HG03064 (cell line): Measurements from ENCODE around the gene FNIP2.
"Not testable (repeated sequence)": the region's sequence is repeated elsewhere in the genome, so short reads cannot be mapped to it uniquely, and the experiment has no call there.

Experiments used
- ATAC-seq: cut with Tn5 transposase; IDR thresholded peaks from one replicate; pipeline ENCODE4 v1.9.1; 2021; ENCODE audit warnings: low read depth; ENCODE audit not compliant: unreplicated experiment

The FNIP2 gene

GRCh38 chr4:158865520-158866177 is 96.8 kb downstream of the FNIP2 start:
- no peak for ATAC-seq

GRCh38 chr4:158869001-158869400 is 100.2 kb downstream of the FNIP2 start:
- no peak for ATAC-seq

GRCh38 chr4:158869761-158870160 is 100.9 kb downstream of the FNIP2 start:
- no peak for ATAC-seq

GRCh38 chr4:158870282-158870625 is 101.4 kb downstream of the FNIP2 start:
- ATAC-seq: no peak

GRCh38 chr4:158870626-158871334 is 102.0 kb downstream of the FNIP2 start:
- ATAC-seq: no peak

GRCh38 chr4:158871335-158871724 is 102.5 kb downstream of the FNIP2 start:
- no peak for ATAC-seq

- ATAC-seq: no peak
Measured at GRCh38 chr4:158873795-158874401, 105.1 kb downstream of the FNIP2 start.

- ATAC-seq: no peak
Measured at GRCh38 chr4:158875026-158875425, 106.2 kb downstream of the FNIP2 start.

GRCh38 chr4:158875455-158875854 is 106.6 kb downstream of the FNIP2 start:
- ATAC-seq: no peak

- no peak for ATAC-seq
Measured at GRCh38 chr4:158877069-158877468, 108.2 kb downstream of the FNIP2 start.

GRCh38 chr4:158882142-158882541 is 113.3 kb downstream of the FNIP2 start:
- not testable (repeated sequence) for ATAC-seq

GRCh38 chr4:158884280-158884679 is 115.5 kb downstream of the FNIP2 start:
- ATAC-seq: no peak

GRCh38 chr4:158885564-158885963 is 116.7 kb downstream of the FNIP2 start:
- no peak for ATAC-seq

- ATAC-seq: no peak
Measured at GRCh38 chr4:158890294-158890693, 121.5 kb downstream of the FNIP2 start.

- no peak for ATAC-seq
Measured at GRCh38 chr4:158891256-158891655, 122.4 kb downstream of the FNIP2 start.

GRCh38 chr4:158894826-158895225 is 126.0 kb downstream of the FNIP2 start:
- ATAC-seq: no peak

- no peak for ATAC-seq
Measured at GRCh38 chr4:158895797-158896576, 127.2 kb downstream of the FNIP2 start.

GRCh38 chr4:158896577-158897238 is 127.9 kb downstream of the FNIP2 start:
- ATAC-seq: not testable (repeated sequence)

- not testable (repeated sequence) for ATAC-seq
Measured at GRCh38 chr4:158900408-158900807, 131.6 kb downstream of the FNIP2 start.

GRCh38 chr4:158902280-158903078 is 133.7 kb downstream of the FNIP2 start:
- not testable (repeated sequence) for ATAC-seq
